H9 (cell line): ENCODE data around the gene ELK1. TPM values are rescaled to one million over a fixed set of nuclear protein-coding genes. Genes with fewer than 3 reads are reported as not detected.

Source experiments
- DNase-seq: peaks from one replicate; pipeline ENCODE4 v3.0.0-alpha.2; 2017
- H2AFZ ChIP-seq: one replicate; pipeline ENCODE4 v1.6.1; 2013; ENCODE audit warnings: mild to moderate bottlenecking, low read length, control low read depth, moderate library complexity
- H2AK5ac ChIP-seq: 2 replicates; pipeline ENCODE4 v1.6.1; 2013; ENCODE audit warnings: low read length, control low read depth, mixed read lengths; ENCODE audit not compliant: insufficient read length
- H2BK120ac ChIP-seq: one replicate; pipeline ENCODE4 v1.6.1; 2013; ENCODE audit warnings: low read depth, mild to moderate bottlenecking, low read length, control low read depth, inconsistent platforms; ENCODE audit not compliant: poor library complexity, severe bottlenecking
- H2BK12ac ChIP-seq: 2 replicates; pipeline ENCODE4 v1.6.1; 2013; ENCODE audit warnings: low read length, control low read depth, mixed read lengths, low read depth; ENCODE audit not compliant: insufficient read length
- H2BK15ac ChIP-seq: 2 replicates; pipeline ENCODE4 v1.6.1; 2013; ENCODE audit warnings: low read depth, low read length, control low read depth
- H2BK20ac ChIP-seq: one replicate; pipeline ENCODE4 v1.6.1; 2013; ENCODE audit warnings: low read depth, mild to moderate bottlenecking, low read length, control low read depth, inconsistent platforms; ENCODE audit not compliant: poor library complexity, severe bottlenecking
- H2BK5ac ChIP-seq: 2 replicates; pipeline ENCODE4 v1.6.1; 2013; ENCODE audit warnings: low read length, control low read depth, mixed read lengths; ENCODE audit not compliant: insufficient read length
- H3K14ac ChIP-seq: 2 replicates; pipeline ENCODE4 v1.6.1; 2013; ENCODE audit warnings: low read length, control low read depth; ENCODE audit not compliant: insufficient read depth
- H3K18ac ChIP-seq: 2 replicates; pipeline ENCODE4 v1.6.1; 2013; ENCODE audit warnings: low read depth, mild to moderate bottlenecking, mixed read lengths, low read length, control low read depth; ENCODE audit not compliant: insufficient read length
- H3K23ac ChIP-seq: 2 replicates; pipeline ENCODE4 v1.6.1; 2013; ENCODE audit warnings: low read length, control low read depth, mixed read lengths, low read depth; ENCODE audit not compliant: insufficient read length
- H3K23me2 ChIP-seq: 2 replicates; pipeline ENCODE4 v1.6.1; 2013; ENCODE audit warnings: low read depth, mild to moderate bottlenecking, mixed read lengths, low read length, control low read depth; ENCODE audit not compliant: insufficient read length, poor library complexity, severe bottlenecking
- H3K27ac ChIP-seq: 2 replicates; pipeline ENCODE4 v1.5.1; 2013; ENCODE audit warnings: low read length, control low read depth, mixed read lengths, low read depth; ENCODE audit not compliant: insufficient read length
- H3K27me3 ChIP-seq: 2 replicates; pipeline ENCODE4 v1.6.1; 2013; ENCODE audit warnings: low read length, control low read depth, inconsistent platforms; ENCODE audit not compliant: insufficient read depth
- H3K4ac ChIP-seq: 2 replicates; pipeline ENCODE4 v1.6.1; 2013; ENCODE audit warnings: low read depth, mild to moderate bottlenecking, control low read depth, inconsistent platforms, low read length, moderate library complexity
- H3K4me1 ChIP-seq: 2 replicates; pipeline ENCODE4 v1.6.1; 2013; ENCODE audit warnings: low read length, control low read depth, inconsistent platforms; ENCODE audit not compliant: insufficient read depth
- H3K4me2 ChIP-seq: 2 replicates; pipeline ENCODE4 v1.6.1; 2013; ENCODE audit warnings: low read length, control low read depth, mixed read lengths; ENCODE audit not compliant: insufficient read length, insufficient read depth
- H3K56ac ChIP-seq: 2 replicates; pipeline ENCODE4 v1.6.1; 2013; ENCODE audit warnings: low read depth, mild to moderate bottlenecking, mixed read lengths, low read length, control low read depth; ENCODE audit not compliant: insufficient read length
- H3K79me1 ChIP-seq: 2 replicates; pipeline ENCODE4 v1.6.1; 2013; ENCODE audit warnings: low read depth, mild to moderate bottlenecking, moderate library complexity, low read length, control low read depth, inconsistent platforms; ENCODE audit not compliant: insufficient read depth, poor library complexity, severe bottlenecking
- H3K79me2 ChIP-seq: 2 replicates; pipeline ENCODE4 v1.6.1; 2013; ENCODE audit warnings: low read length, control low read depth, inconsistent platforms; ENCODE audit not compliant: insufficient read depth
- H3K9ac ChIP-seq: 2 replicates; pipeline ENCODE4 v1.6.1; 2013; ENCODE audit warnings: low read length, control low read depth, mixed read lengths; ENCODE audit not compliant: insufficient read length; ENCODE audit errors: extremely low read depth
- H3K9me3 ChIP-seq: one replicate; pipeline ENCODE4 v1.6.1; 2013; ENCODE audit warnings: low read depth, low read length, inconsistent platforms; ENCODE audit not compliant: control insufficient read depth
- H3T11ph ChIP-seq: one replicate; pipeline ENCODE4 v1.6.1; 2013; ENCODE audit warnings: mild to moderate bottlenecking, low read length, control low read depth, inconsistent platforms
- H4K20me1 ChIP-seq: one replicate; pipeline ENCODE4 v1.6.1; 2013; ENCODE audit not compliant: control insufficient read depth, insufficient read length, insufficient read depth
- H4K5ac ChIP-seq: 2 replicates; pipeline ENCODE4 v1.6.1; 2013; ENCODE audit warnings: low read depth, mild to moderate bottlenecking, mixed read lengths, low read length, control low read depth; ENCODE audit not compliant: insufficient read length
- H4K8ac ChIP-seq: replicated peaks from 2 replicates; pipeline ENCODE4 v1.6.1; 2013; ENCODE audit warnings: low read length, control low read depth, mixed read lengths, low read depth; ENCODE audit not compliant: insufficient read length
- H4K91ac ChIP-seq: 2 replicates; pipeline ENCODE4 v1.6.1; 2013; ENCODE audit warnings: low read depth, mild to moderate bottlenecking, moderate library complexity, mixed read lengths, low read length, control low read depth; ENCODE audit not compliant: insufficient read length
- H3K27ac Mint-ChIP-seq, 3 experiments: 2 replicates in 2 of 3; 3 replicates in 1 of 3; pipeline ENCODE4 v1.8.0; 2020 to 2021; ENCODE audit warnings: mixed read lengths in 3 of 3, mild to moderate bottlenecking in 1 of 3, moderate library complexity in 1 of 3
- H3K27me3 Mint-ChIP-seq: 2 replicates; pipeline ENCODE4 v1.8.0; 2021; ENCODE audit warnings: low read depth, mild to moderate bottlenecking, moderate library complexity, mixed read lengths
- H3K36me3 Mint-ChIP-seq, 3 experiments: 2 replicates in 2 of 3; 3 replicates in 1 of 3; pipeline ENCODE4 v1.8.0; 2020 to 2021; ENCODE audit warnings: low read depth in 3 of 3, mixed read lengths in 3 of 3; ENCODE audit not compliant: insufficient read depth in 1 of 3
- H3K4me1 Mint-ChIP-seq, 2 experiments: 2 replicates each; pipeline ENCODE4 v1.8.0; 2020; ENCODE audit warnings: mixed read lengths in 2 of 2
- H3K4me3 Mint-ChIP-seq, 2 experiments: 2 replicates in 1 of 2; 3 replicates in 1 of 2; pipeline ENCODE4 v1.8.0; 2020 to 2021; ENCODE audit warnings: mild to moderate bottlenecking in 2 of 2, mixed read lengths in 2 of 2, moderate library complexity in 1 of 2
- H3K9me3 Mint-ChIP-seq, 2 experiments: 2 replicates in 1 of 2; 3 replicates in 1 of 2; pipeline ENCODE4 v1.8.0; 2020; ENCODE audit warnings: mild to moderate bottlenecking in 2 of 2, mixed read lengths in 2 of 2, moderate library complexity in 1 of 2
- WGBS: extraction: QIAGEN DNeasy Blood & Tissue Kit; methylation state at CpG from one replicate; pipeline ENCODE4 v1.1.7; 2013; ENCODE audit warnings: missing lambda C conversion rate, low lambda C conversion rate, mixed read lengths; ENCODE audit not compliant: insufficient read length; ENCODE audit errors: extremely low coverage; 5-methylcytosine and 5-hydroxymethylcytosine counted together
- total RNA-seq: library from RNA; stranded (reverse); gene quantifications from 2 replicates; pipeline ENCODE4 v1.2.1, GENCODE V29; 2021
- TF ChIP-seq, protein P1 (sequence below): fragments of 200-600 bp; sonication (generic); conservative IDR thresholded peaks from 3 replicates; pipeline ENCODE4 v1.8.0; 2021; ENCODE audit warnings: antibody characterized with exemption, mild to moderate bottlenecking

The ELK1 gene
- total RNA-seq, 1 experiment from 2014 or later: 49.8 TPM

DNA sequence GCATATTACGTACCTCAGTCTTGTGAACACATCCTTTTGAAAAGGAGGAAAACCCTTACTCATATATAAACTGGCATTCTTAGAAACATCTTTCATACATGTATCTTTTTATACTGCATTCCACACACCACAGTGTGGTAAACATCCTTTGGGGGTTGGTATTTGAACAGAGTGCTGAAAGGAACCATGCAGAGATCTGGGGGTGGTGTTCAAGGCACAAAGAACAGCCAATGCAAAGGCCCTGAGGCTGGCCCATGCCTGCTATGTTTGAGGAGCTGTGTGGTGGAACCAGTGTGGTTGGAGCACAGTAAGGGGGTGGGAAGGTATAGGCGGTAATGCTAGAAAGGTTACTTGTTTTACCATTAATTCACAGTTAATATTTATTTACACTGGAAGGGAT, 2.0 kb downstream of the ELK1 start:
- no peak overlapping the region for H2BK15ac ChIP-seq
- no peak overlapping the region for H4K8ac ChIP-seq
- H3K27ac Mint-ChIP-seq: no peak overlapping the region
- H3K9ac ChIP-seq: no peak overlapping the region
- H3K4me1 Mint-ChIP-seq: peaks cover 23 to 26% of the 10 kb centered on the region in 2 experiments
- WGBS: no CpG with 5 or more reads among the region's 2 CpGs
- no peak overlapping the region for H4K5ac ChIP-seq
- no peaks in the 10 kb centered on the region; the same call in 1 of the 2 replicates for H3K4me1 ChIP-seq
- H3K27ac ChIP-seq: no peak overlapping the region
- no peak overlapping the region for H3K14ac ChIP-seq
- H3K9me3 Mint-ChIP-seq: peaks cover 81 to 85% of the 10 kb centered on the region in 2 experiments
- peak overlapping the region; percentile 30 to 37; a peak in 3 of 5 replicates for H3K4me3 Mint-ChIP-seq
- no peak overlapping the region for H3K18ac ChIP-seq
- H3K4me2 ChIP-seq: no peak overlapping the region
- H2BK20ac ChIP-seq: no peak overlapping the region
- peaks cover 59% of the 10 kb centered on the region for H3K9me3 ChIP-seq
- TF ChIP-seq, protein P1, sequence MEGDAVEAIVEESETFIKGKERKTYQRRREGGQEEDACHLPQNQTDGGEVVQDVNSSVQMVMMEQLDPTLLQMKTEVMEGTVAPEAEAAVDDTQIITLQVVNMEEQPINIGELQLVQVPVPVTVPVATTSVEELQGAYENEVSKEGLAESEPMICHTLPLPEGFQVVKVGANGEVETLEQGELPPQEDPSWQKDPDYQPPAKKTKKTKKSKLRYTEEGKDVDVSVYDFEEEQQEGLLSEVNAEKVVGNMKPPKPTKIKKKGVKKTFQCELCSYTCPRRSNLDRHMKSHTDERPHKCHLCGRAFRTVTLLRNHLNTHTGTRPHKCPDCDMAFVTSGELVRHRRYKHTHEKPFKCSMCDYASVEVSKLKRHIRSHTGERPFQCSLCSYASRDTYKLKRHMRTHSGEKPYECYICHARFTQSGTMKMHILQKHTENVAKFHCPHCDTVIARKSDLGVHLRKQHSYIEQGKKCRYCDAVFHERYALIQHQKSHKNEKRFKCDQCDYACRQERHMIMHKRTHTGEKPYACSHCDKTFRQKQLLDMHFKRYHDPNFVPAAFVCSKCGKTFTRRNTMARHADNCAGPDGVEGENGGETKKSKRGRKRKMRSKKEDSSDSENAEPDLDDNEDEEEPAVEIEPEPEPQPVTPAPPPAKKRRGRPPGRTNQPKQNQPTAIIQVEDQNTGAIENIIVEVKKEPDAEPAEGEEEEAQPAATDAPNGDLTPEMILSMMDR: no peak
- H3K36me3 Mint-ChIP-seq: peaks cover 32 to 59% (median 38%) of the 10 kb centered on the region in 3 experiments
- H3K56ac ChIP-seq: no peak overlapping the region
- H2AFZ ChIP-seq: no peak overlapping the region
- no peak overlapping the region for H2AK5ac ChIP-seq
- no peak overlapping the region for H3T11ph ChIP-seq
- no peak overlapping the region for H3K23ac ChIP-seq
- H3K79me1 ChIP-seq: peaks cover 2% of the 10 kb centered on the region
- H3K79me2 ChIP-seq: no peaks in the 10 kb centered on the region
- no peak overlapping the region for H2BK12ac ChIP-seq
- H2BK5ac ChIP-seq: no peak overlapping the region
- no peaks in the 10 kb centered on the region for H3K27me3 ChIP-seq
- no peak overlapping the region for H4K91ac ChIP-seq
- DNase-seq: no peak
- H3K23me2 ChIP-seq: no peaks in the 10 kb centered on the region
- no peaks in the 10 kb centered on the region; the same call in 1 of the 2 replicates for H3K27me3 Mint-ChIP-seq
- no peak overlapping the region for H3K4ac ChIP-seq
- no peaks in the 10 kb centered on the region for H4K20me1 ChIP-seq
- H2BK120ac ChIP-seq: no peak overlapping the region
